ENCODE measurements around the gene SLC44A3. TPM values are rescaled to one million over a fixed set of nuclear protein-coding genes. Genes with fewer than 3 reads are reported as not detected.

The SLC44A3 gene
- total and polyA plus RNA-seq, 2 of the 13 experiments (the other 11 are each of a cell fraction or from before 2014, with no cell fraction given): 6.8 to 14.1 TPM

- Histone ChIP-seq H4K20me1 (ENCODE audit: insufficient read depth, low read length) (no peaks in the 10 kb centered on the region), H3K4me1 (ENCODE audit: insufficient read depth, low read length) (peaks cover 31% of the 10 kb centered on the region), H3K27me3 (ENCODE audit: control insufficient read depth in 1 of 2, insufficient read depth in 2 of 2, low read length in 2 of 2) (no peaks in the 10 kb centered on the region; a peak in 1 of 5 replicates), H2AFZ (ENCODE audit: low read length) (no peak overlapping the region), H3K4me2 (ENCODE audit: low read depth, low read length) (no peak overlapping the region), H3K79me2 (ENCODE audit: insufficient read depth, low read length) (no peaks in the 10 kb centered on the region), H3K4me3 (replicated peaks in 1 of 3; ENCODE audit: insufficient read depth in 1 of 3, low read depth in 2 of 3, low read length in 3 of 3) (no peak overlapping the region), H3K9ac (ENCODE audit: insufficient read depth, low read depth, low read length) (no peak overlapping the region), H3K9me3 (ENCODE audit: low read length) (no peaks in the 10 kb centered on the region), H3K36me3 (replicated peaks in 1 of 2; ENCODE audit: control insufficient read depth in 1 of 2, insufficient read depth in 2 of 2, low read length in 2 of 2) (peaks cover 0 to 20% of the 10 kb centered on the region in 2 experiments; a peak in 3 of 5 replicates), H3K27ac (ENCODE audit: extremely low read length, insufficient read depth, low read length) (no peak overlapping the region)
- ChIA-PET CTCF (ENCODE audit: low intra/inter-chr PET ratio, low total read pairs) (no interaction called here), POLR2A (no interaction called here)
- DNase-seq (ENCODE audit: low spot score) (no peak), ATAC-seq (no peak), FAIRE-seq (no peak)
- in situ Hi-C loops (cut with HindIII; ENCODE audit: extremely low pct_ligation_motif_present, low pct_unique_long_range_greater_than_20kb) (no loop called here), intact Hi-C loops (cut with micrococcal nuclease; ENCODE audit: unreplicated experiment) (no loop called here)
- 95% methylated on average over 3 of the region's 3 CpGs for WGBS (ENCODE audit: low lambda C conversion rate)
- no TSS peak for BruUV-seq (replicated peaks)
- TF ChIP-seq EP300 (IDR thresholded peaks at IDR 0.05; ENCODE audit: low read depth in 2 of 2, low read length in 2 of 2) (no peak), EP300 (CRISPR knock-in tag; IDR thresholded peaks at IDR 0.05; ENCODE audit: borderline replicate concordance) (no peak), KDM2A (CRISPR knock-in tag; IDR thresholded peaks at IDR 0.05; ENCODE audit: borderline replicate concordance, low read depth) (no peak), ZNF430 (CRISPR knock-in tag; IDR thresholded peaks at IDR 0.05) (no peak), ZNF550 (CRISPR knock-in tag; IDR thresholded peaks at IDR 0.05; ENCODE audit: borderline replicate concordance) (no peak), ZNF644 (CRISPR knock-in tag; IDR thresholded peaks at IDR 0.05; ENCODE audit: low read depth) (no peak), GRHL1 (CRISPR knock-in tag; conservative IDR thresholded peaks at IDR 0.05) (no peak), HNF4G (IDR thresholded peaks at IDR 0.05; ENCODE audit: borderline replicate concordance, low read depth, low read length) (no peak), HNF4G (CRISPR knock-in tag; IDR thresholded peaks at IDR 0.05; ENCODE audit: borderline replicate concordance, low read depth) (no peak), THRA (CRISPR knock-in tag; IDR thresholded peaks at IDR 0.05; ENCODE audit: borderline replicate concordance) (no peak), ZNF10 (CRISPR knock-in tag; IDR thresholded peaks at IDR 0.05; ENCODE audit: borderline replicate concordance, low read depth) (no peak), BRCA1 (CRISPR knock-in tag; IDR thresholded peaks at IDR 0.05) (no peak), THYN1 (CRISPR knock-in tag; IDR thresholded peaks at IDR 0.05; ENCODE audit: borderline replicate concordance, low read depth) (no peak)
Observed at GRCh38 chr1:94823116-94823515, 3.0 kb downstream of the SLC44A3 start.

Data from HepG2 (cell line).